Kidney epithelial cell (primary cell): ENCODE data around the gene CTSK. TPM values are rescaled to one million over a fixed set of nuclear protein-coding genes. Genes with fewer than 3 reads are reported as not detected.
"Not testable (repeated sequence)": the region's sequence is repeated elsewhere in the genome, so short reads cannot be mapped to it uniquely, and the experiment has no call there.

Experiments used
- DNase-seq: peaks from one replicate; pipeline ENCODE4 v3.0.0-alpha.2; 2010; ENCODE audit warnings: low read depth
- H3K27me3 ChIP-seq: 2 replicates; pipeline ENCODE4 v1.6.0; 2011; ENCODE audit warnings: low read length; ENCODE audit not compliant: control insufficient read depth, insufficient read depth
- H3K36me3 ChIP-seq: 2 replicates; pipeline ENCODE4 v1.5.1; 2011; ENCODE audit warnings: low read length; ENCODE audit not compliant: control insufficient read depth, insufficient read depth
- H3K4me3 ChIP-seq: 2 replicates; pipeline ENCODE4 v1.5.1; 2011; ENCODE audit warnings: low read depth, mild to moderate bottlenecking, control low read depth, low read length
- CTCF ChIP-seq: IDR thresholded peaks from 2 replicates; pipeline ENCODE4 v1.5.1; 2011; ENCODE audit warnings: mild to moderate bottlenecking, moderate library complexity, low read length, control low read depth, inconsistent platforms; ENCODE audit not compliant: insufficient read depth, poor library complexity, severe bottlenecking
- total RNA-seq: library from RNA; depleted of rRNA; stranded (reverse); fragments of >200 nt; gene quantifications from 2 replicates; pipeline ENCODE4 v1.2.3, GENCODE V29; 2015

CTSK gene
- total RNA-seq, 1 donor from 2014 or later = 4.0 TPM

DNA sequence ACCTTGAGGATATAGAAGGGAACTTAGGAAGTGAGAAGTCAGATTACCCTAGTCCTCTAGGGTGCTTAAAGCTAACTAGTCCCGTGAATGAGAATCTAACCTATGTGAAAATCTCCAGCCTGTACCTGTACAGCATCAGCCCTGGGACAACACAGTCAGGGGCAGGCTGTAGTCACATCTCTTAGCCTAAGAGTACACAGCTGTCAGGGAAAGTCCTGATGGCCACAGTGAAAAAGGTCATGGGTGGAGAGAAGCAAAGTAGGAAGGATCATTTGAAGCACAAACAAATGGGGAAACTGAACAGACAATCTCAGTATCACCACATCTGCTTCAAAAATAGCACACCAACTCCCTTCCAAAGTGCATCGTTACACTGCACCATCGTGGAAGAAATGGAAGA, 11.7 kb downstream of the CTSK start:
- DNase-seq = no peak
- Histone ChIP-seq H3K36me3 (peaks cover 2% of the 10 kb centered on the region), H3K27me3 (no peaks in the 10 kb centered on the region), H3K4me3 (no peak overlapping the region)
- no peak for TF ChIP-seq CTCF

- H3K36me3 ChIP-seq, DNase-seq, H3K27me3 ChIP-seq, H3K4me3 ChIP-seq: not testable (repeated sequence)
These were observed 14.3 kb downstream of the CTSK start for GRCh38 chr1:150793778-150794177.

DNA sequence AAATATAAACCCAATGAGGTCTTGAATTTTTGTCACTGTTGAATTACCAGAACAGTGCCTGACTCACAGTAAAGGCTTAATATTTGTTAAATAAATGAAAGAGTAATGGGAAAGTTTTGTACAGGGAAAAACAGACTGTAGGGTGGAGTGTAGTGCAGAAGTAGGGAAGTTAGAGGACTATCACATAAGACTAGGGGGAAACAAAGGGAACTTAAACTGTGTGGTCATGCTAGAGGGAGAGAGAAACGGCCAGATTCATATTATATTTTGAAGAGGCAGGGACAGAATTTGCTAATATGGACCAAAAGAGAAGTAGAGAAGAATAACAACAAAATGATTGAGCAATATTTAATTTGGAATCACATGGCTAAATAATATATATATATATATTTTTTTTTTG, 14.8 kb downstream of the CTSK start:
- no peak for DNase-seq
- H3K4me3 ChIP-seq = no peak overlapping the region
- TF ChIP-seq CTCF = no peak
- peaks cover 2% of the 10 kb centered on the region for H3K36me3 ChIP-seq
- no peaks in the 10 kb centered on the region for H3K27me3 ChIP-seq

DNA sequence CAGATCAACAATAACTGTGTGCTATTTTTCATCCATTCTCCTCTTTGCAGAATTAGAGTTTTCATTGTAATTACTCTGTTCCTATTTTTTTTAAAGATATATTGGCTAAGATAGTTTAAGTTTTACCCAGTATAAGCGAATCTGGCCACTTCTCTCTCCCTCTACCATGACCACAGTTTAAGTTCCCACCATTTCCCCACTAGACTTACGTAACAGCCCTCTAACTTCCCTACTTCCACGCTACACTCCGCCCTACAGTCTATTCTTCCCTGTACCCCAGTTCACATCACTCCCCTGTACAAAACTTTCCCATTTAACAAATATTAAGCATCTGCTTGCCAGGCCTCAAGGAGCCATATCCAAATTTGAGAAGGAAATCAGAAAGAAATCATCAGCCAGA, 16.5 kb downstream of the CTSK start:
- no peak for DNase-seq
- no peak for TF ChIP-seq CTCF
- H3K36me3 ChIP-seq = peaks cover 1% of the 10 kb centered on the region

GRCh38 chr1:150789396-150789795, 18.7 kb downstream of the CTSK start:
- Histone ChIP-seq H3K36me3 (no peaks in the 10 kb centered on the region), H3K27me3 (no peaks in the 10 kb centered on the region), H3K4me3 (no peak overlapping the region)
- DNase-seq = no peak
- TF ChIP-seq CTCF = no peak

More for the DNA sequence above, 16.5 kb downstream of the CTSK start:
- H3K27me3 ChIP-seq = no peaks in the 10 kb centered on the region
- no peak overlapping the region for H3K4me3 ChIP-seq

DNA sequence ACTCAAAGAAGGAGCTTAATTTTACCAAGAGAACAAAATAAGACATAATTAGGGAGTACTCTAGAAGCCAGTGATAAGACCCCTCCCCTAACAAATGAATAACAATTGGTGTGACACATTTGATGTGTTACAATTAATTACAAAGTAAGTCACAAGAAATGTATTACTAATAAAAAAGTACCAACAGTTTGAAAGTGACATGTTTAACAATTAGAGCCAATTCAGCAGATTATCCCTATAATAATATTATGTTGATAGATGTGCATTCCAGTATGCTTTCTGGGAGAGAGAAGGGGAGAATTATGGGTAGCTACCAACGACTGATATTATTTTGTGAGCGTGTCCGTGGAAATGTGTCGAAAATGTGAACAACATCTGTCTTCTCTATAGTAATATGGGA, 19.1 kb downstream of the CTSK start:
- TF ChIP-seq CTCF = no peak
- Histone ChIP-seq H3K36me3 (no peaks in the 10 kb centered on the region), H3K4me3 (no peak overlapping the region), H3K27me3 (no peaks in the 10 kb centered on the region)
- DNase-seq = no peak
